ENCODE results near the gene CARNS1.

The CARNS1 gene

GRCh38 chr11:67429722-67430121, 14.2 kb downstream of the CARNS1 start:
- DNase-seq, result no peak

- DNase-seq, result no peak
These were observed 16.1 kb downstream of the CARNS1 start for GRCh38 chr11:67431346-67432249.

GRCh38 chr11:67432655-67433349, 17.3 kb downstream of the CARNS1 start:
- DNase-seq, result no peak

- DNase-seq, result no peak
These were observed 18.3 kb downstream of the CARNS1 start for GRCh38 chr11:67433536-67434394.

- DNase-seq, result no peak
These were observed 19.0 kb downstream of the CARNS1 start for GRCh38 chr11:67434395-67434881.

GRCh38 chr11:67435031-67435726, 19.7 kb downstream of the CARNS1 start:
- no peak for DNase-seq

- DNase-seq, result no peak
These were observed 20.4 kb downstream of the CARNS1 start for GRCh38 chr11:67435727-67436458.

- DNase-seq, result no peak
These were observed 21.1 kb downstream of the CARNS1 start for GRCh38 chr11:67436459-67437081.

- no peak for DNase-seq
These were observed 21.8 kb downstream of the CARNS1 start, which contains the start of gene PTPRCAP for GRCh38 chr11:67437082-67437808. Gene PTPRCAP (minus strand): TSS chr11:67437682. CDS start chr11:67437619, 63 bp downstream.

GRCh38 chr11:67437809-67438157, 22.3 kb downstream of the CARNS1 start:
- DNase-seq, result no peak

GRCh38 chr11:67438158-67438902, 22.9 kb downstream of the CARNS1 start:
- DNase-seq, result no peak

GRCh38 chr11:67439321-67440228, 24.1 kb downstream of the CARNS1 start:
- DNase-seq, result no peak

GRCh38 chr11:67440229-67441097, 25.0 kb downstream of the CARNS1 start:
- no peak for DNase-seq

- no peak for DNase-seq
These were observed 25.7 kb downstream of the CARNS1 start for GRCh38 chr11:67441098-67441563.

- no peak for DNase-seq
These were observed 26.4 kb downstream of the CARNS1 start for GRCh38 chr11:67441731-67442351.

- no peak for DNase-seq
These were observed 27.3 kb downstream of the CARNS1 start for GRCh38 chr11:67442504-67443404.
